HPDE6-E6E7 (cell line): ENCODE measurements around the gene SOCS3.
A peak's percentile ranks its signal among the peaks of the same experiment; 100 is the strongest.

ENCODE experiments used
- DNase-seq: peaks from one replicate; pipeline ENCODE4 v3.0.0; 2011; ENCODE audit warnings: missing footprints; ENCODE audit errors: extremely low spot score

Gene SOCS3

DNA sequence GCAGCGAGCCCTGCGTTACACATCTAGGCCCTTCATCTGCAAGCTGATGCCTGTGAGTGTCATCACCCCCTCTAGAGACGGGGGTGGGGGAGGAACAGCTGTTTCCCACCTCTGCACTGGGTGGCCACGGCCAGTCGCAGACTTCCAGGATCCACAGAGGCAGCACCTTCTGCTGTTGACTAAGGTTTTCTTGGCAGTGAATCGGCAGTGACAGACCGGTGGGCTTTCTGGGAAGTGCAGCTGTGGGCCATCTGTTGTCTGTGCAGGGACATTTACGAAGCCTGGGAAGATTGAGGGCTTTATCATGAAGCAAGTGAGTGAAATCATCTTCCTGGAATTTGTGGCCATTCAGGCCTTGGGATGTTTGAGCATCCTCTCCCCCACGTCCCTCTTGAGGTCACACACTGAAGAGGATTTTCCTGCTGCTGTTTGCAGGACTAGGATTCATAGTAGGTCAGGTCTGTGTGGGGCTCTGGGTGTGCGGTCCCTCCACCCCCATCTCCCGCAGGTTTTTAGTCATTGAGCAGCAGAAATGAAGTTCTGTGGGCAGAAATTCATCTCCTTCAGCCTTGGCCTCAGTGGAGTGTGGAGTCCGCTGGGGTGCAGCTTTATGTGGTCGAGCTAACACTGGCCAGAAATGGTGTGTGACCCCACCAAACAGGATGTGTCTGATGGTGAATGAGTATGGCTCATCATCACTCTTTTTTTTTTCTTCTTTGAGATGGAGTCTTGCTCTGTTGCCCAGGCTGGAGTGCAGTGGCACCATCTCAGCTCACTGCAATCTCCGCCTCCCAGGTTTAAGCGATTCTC lies 30.6 kb upstream of the SOCS3 start:
- no peak for DNase-seq

DNA sequence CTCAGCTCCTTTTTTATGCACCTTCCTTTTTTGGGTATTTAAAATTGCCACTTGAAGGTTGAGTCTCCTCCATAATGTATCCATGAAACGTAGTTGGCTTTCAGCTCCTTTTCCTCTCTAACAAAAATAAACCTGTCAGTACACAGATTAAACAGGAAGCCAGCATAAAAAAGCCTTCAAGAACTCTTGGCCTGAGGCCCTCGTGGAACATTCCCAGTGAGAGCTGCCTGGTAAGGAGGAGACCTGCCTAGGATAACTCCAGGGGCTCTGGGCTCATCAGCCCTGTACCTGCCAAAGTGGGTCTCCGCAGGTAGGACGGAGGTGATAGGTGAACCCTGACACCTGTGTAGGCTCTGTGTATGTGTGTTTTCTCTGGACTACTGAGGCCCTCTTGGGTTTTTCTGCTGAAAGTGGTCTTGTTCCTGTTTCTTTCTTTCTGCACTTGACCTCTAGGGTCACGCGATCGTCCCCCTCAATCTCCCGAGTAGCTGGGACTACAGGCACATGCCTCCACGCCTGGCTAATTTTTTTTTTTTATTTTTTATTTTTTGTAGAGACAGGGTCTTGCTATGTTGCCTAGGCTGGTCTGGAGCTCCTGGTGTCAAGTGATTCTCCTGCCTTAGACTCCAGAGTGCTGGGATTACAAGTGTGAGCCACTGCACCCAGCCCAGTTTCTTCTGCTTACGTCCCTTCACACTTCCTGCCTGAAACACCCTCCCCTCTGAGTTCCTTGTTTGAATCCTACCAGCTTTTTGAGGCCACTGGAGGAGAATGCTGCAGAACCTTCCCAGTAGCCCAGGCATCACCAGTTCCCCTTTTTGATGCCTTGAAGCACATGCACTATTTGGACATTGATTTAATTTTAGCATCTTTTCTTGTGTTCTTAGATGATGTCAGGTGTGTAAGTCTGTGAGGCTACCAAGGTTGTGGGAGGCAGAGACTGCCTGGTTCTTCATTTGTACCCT lies 28.4 kb upstream of the SOCS3 start:
- no peak for DNase-seq

- DNase-seq, result no peak
These were observed 24.8 kb upstream of the SOCS3 start for GRCh38 chr17:78384479-78385175.

GRCh38 chr17:78383725-78384471 lies 24.0 kb upstream of the SOCS3 start:
- DNase-seq, result peak; percentile 98

DNA sequence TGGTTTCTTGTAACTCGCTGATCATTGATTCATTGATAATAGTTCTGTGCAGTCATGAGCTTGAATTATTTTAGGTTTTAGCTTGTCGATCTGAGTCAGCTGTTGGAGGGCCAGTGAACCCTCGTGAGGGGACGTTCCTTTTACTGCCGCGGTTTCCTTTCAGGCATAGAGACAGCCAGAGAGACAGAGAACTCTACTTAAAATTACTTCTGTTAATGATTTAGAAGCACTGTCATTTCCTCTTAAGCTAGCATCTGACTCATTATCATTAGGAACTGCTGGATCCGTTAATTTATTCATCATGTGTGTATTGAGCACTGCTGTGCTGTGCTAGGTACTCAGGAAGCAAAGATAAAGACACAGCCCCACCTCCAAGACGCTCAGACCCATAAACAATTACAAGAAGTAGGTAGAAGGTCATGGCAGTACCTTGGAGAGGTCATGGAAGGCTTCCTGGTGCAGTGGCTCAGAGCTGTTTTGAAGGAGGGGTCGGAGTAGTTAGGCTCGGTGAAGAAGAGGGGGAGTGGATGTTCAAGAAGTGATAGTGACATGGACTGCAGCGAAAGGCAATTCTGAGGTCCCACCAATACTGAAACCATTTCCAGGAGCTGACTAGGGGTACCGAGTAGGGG lies 21.8 kb upstream of the SOCS3 start:
- no peak for DNase-seq

- no peak for DNase-seq
These were observed 20.5 kb upstream of the SOCS3 start for GRCh38 chr17:78380370-78380769.

DNA sequence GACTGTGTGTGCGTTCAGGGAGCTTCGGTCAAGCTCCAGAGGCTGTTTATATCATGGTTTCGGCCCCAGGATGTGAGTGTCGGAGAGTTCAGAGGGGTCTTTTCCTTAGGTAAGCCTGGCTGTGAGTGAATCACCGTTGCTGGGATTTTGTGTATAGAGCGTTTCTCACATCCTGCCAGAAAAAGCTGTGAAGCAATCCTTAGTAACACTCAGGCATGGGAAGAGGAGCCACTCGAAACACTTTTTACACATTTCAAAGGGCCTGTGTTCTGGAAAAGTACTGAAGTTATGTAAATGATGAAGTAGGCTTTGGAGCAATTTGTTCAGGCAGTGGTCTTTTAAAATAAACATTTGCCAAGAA lies 19.2 kb upstream of the SOCS3 start:
- DNase-seq, result no peak

- no peak for DNase-seq
These were observed 18.6 kb upstream of the SOCS3 start, which contains the start of gene PGS1 for GRCh38 chr17:78378225-78379130. Gene PGS1 (plus strand): TSS chr17:78378649. CDS start chr17:78378666, 17 bp downstream.

- no peak for DNase-seq
These were observed 18.0 kb upstream of the SOCS3 start for GRCh38 chr17:78377858-78378224.

- no peak for DNase-seq
These were observed 16.3 kb upstream of the SOCS3 start for GRCh38 chr17:78376161-78376560.

DNA sequence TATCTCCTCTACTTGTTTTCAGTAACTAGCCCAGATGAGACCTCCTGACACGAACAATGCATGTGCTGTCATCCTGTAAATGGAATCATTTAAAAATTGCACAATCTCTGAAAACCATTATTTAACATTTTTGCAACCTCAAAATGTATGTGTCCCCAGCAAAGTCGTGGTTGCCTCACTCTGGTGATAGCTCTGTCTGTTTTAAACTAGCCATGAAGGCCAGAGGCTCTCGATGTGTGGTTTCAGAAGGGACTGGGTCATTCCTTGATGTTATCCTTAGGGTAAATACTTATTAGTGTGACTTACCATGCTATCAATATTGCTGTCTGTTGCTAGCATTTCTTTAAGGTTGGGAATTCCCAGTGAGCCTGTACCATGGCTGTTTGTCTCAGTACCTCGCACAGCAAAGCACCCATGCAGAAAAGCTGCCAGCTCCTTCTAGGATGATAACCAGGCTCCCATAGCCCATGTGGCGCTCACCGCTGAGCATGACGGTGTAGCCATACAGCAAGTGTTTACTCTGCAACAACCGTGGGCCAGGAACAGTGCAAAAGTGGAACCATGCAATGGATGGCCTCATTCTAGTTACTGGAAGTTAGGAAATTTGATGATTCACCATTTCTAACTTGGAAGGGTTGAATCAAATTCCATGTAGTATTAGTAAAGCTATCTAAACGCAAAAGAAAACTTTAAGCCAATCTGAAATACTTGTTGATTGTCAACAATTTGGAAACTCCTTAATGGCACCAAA lies 15.7 kb upstream of the SOCS3 start:
- DNase-seq, result no peak

DNA sequence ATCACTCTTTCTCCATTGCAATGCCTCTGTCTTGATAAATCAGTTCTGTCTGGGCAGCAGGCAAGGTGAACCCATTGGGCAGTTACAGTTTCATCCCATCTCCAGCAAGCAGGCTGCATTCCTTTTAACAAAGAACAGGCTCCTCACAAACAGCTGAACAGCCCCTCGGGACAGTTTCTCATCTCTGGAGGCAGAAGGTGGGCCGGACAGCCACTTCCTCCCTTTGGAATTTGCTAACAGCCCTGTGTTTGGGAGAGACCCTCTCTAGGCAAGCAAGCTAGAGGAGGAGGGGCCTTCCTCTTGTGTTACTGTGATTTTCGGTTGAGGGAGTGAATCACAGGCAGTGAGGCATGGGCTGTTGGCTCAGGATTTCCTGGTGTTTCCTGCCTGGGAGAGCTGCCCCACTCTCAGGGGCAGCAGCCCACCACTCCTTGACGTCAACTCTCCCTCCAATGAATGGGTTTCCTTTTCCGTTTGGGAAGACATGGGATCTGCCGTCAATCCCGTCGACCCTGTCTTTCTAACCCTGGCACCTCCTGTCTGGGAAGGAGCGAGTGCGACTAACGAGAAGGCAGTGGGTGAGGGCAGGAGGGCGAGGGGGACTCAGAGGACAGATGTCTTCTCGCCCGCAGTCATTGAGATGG lies 14.9 kb upstream of the SOCS3 start:
- no peak for DNase-seq

DNA sequence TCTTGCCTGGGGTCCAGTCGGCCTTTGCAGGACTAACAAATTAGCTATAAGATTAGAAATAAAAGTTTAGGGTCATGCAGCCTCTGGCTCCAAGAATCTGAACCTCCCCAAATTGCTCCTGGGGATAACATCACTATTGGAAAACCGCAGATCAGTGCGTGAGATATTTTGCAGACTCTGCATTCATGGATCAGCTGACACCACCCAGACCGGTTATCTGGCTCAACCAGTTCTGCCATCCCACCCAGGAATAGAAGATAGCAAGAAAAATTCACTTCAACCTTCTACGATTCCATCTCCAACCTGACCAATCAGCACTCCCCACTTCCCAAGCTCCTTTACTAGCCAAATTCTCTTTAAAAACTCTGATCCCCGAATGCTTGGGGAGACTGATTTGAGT lies 14.3 kb upstream of the SOCS3 start:
- DNase-seq, result no peak

DNA sequence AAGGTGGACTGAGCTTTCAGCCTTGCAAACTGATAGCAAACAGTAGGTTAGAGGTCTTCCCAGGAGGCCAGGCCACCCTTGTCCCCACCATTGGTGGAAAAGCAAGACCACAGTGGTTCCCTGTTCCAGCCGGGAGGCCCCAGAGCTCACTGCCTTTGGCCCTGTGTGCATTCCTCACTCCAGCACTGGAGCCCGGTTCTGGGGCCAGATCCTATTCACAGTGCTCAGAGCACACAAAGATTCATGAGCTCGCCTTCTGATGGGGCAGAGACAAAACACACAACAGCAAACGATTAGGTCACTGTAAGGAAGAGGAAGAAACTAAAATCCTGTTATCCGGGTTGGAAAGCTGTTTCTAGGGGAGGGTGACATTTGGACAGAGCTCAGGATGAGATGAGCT lies 13.0 kb upstream of the SOCS3 start:
- DNase-seq, result no peak

- no peak for DNase-seq
These were observed 11.2 kb upstream of the SOCS3 start for GRCh38 chr17:78371056-78371455.

DNA sequence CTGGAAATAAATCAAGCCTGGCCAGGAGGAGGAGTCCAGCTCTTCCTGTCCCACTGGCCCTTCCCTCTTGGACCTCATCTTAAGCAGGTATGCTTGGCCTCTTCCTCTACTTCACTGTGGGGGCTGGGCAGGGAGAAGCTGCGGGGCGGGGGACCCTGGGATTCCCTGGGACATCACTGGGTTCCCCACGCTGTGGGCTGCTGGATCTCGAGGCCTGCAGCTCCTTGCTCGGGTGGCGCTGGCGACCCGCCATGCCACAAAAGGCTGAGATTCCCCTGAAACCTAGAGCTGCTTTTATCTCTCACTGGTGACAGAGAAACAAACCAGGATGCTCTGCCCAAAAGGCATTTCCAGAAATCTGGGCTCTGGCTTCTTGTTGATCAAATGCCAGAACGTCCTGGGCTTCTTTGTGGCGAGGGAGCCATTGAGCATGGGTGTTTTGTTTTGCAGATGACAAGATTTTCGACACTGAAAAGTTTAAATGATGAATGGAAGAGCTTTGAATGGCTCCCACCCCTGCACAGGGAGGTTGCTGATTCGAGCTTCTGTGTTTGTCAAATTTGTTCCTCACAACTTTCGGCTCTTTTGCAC lies 10.0 kb upstream of the SOCS3 start:
- no peak for DNase-seq

GRCh38 chr17:78368854-78369495 lies 9.1 kb upstream of the SOCS3 start:
- no peak for DNase-seq

DNA sequence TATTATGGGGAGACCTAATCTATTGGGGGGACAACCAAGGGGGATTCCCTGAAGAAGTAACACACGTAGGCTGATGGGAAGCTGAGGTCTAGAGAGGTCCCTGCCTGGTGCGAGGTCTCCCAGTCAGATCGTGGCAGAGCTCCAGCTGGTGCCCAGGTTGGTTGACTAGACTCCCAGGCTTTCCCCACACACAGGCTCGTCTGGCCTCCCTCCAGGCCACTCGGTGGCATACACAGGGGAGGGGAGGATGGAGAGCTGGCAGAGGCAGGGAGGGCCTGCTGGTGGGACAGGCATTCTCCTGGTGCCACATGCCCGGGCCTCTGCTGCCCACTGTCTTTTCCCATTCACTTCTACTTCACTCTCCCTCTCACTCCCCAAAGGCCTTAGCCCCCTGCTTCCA lies 8.5 kb upstream of the SOCS3 start:
- DNase-seq, result no peak
